Measurements from ENCODE around the gene MYL7. TPM values are rescaled to one million over a fixed set of nuclear protein-coding genes. Genes with fewer than 3 reads are reported as not detected.

The MYL7 gene
- total and polyA plus RNA-seq, 12 donors = 146 to 6,323 (median 1,764) TPM

- no peak for DNase-seq
- ATAC-seq = peak; percentile 4 to 43 (median 22)
- intact Hi-C loops (cut with DNase I) = loop anchor here in 2 of 10 donors (10.0 kb wide), 1 partner anchor 49 kb away; no protein-coding TSS in a partner anchor
- no peaks in the 10 kb centered on the region for H3K9me3 ChIP-seq
- 7 to 9% methylated on average over 53 of the region's 53 CpGs for WGBS, 2 donors
- no peaks in the 10 kb centered on the region for H3K36me3 ChIP-seq
- H3K4me1 ChIP-seq = peaks cover 0 to 26% (median 12%) of the 10 kb centered on the region in 9 donors
- peak overlapping the region; percentile 18 to 59 (median 54) for H3K4me3 ChIP-seq
- H3K27me3 ChIP-seq = peaks cover 0 to 26% (median 9%) of the 10 kb centered on the region in 7 donors
- no peak for TF ChIP-seq CTCF (IDR thresholded peaks at IDR 0.05)
- no peak overlapping the region for H3K27ac ChIP-seq
Observed at GRCh38 chr7:44145479-44145968, 4.4 kb upstream of the MYL7 start.

- no peak overlapping the region for H3K27ac ChIP-seq
- ATAC-seq (no peak), DNase-seq (no peak)
- TF ChIP-seq CTCF (IDR thresholded peaks at IDR 0.05) = no peak
- H3K9me3 ChIP-seq = no peaks in the 10 kb centered on the region
- H3K4me1 ChIP-seq = peaks cover 0 to 26% (median 12%) of the 10 kb centered on the region in 9 donors
- peak overlapping the region in 8 of 10 donors; percentile 50 to 59 (median 54) for H3K4me3 ChIP-seq
- peaks cover 0 to 26% (median 9%) of the 10 kb centered on the region in 7 donors for H3K27me3 ChIP-seq
- no peaks in the 10 kb centered on the region for H3K36me3 ChIP-seq
- intact Hi-C loops (cut with DNase I) = loop anchor here in 2 of 10 donors (10.0 kb wide), 1 partner anchor 50 kb away; no protein-coding TSS in a partner anchor
- WGBS, 2 donors = 70 to 76% methylated on average over 31 of the region's 31 CpGs
Observed at GRCh38 chr7:44144968-44145478, 3.9 kb upstream of the MYL7 start.

- 90 to 91% methylated on average over 6 of the region's 6 CpGs for WGBS, 2 donors
- no peak for ATAC-seq
- TF ChIP-seq CTCF (IDR thresholded peaks at IDR 0.05) = no peak
- no peaks in the 10 kb centered on the region for H3K36me3 ChIP-seq
- no peak for DNase-seq
- no peak overlapping the region for H3K27ac ChIP-seq
- H3K27me3 ChIP-seq = peaks cover 0 to 26% (median 9%) of the 10 kb centered on the region in 7 donors
- H3K4me1 ChIP-seq = peaks cover 0 to 26% (median 12%) of the 10 kb centered on the region in 9 donors
- H3K4me3 ChIP-seq = no peak overlapping the region
- no peaks in the 10 kb centered on the region for H3K9me3 ChIP-seq
- intact Hi-C loops (cut with DNase I) = loop anchor here in 2 of 10 donors (10.0 kb wide), 1 partner anchor 50 kb away; no protein-coding TSS in a partner anchor
Observed at GRCh38 chr7:44144426-44144967, 3.4 kb upstream of the MYL7 start.

- no peak for DNase-seq
Observed at GRCh38 chr7:44143646-44144250, 2.6 kb upstream of the MYL7 start.

More at GRCh38 chr7:44143646-44144250, 2.6 kb upstream of the MYL7 start:
- H3K4me1 ChIP-seq = peaks cover 0 to 26% (median 12%) of the 10 kb centered on the region in 9 donors
- no peak for TF ChIP-seq CTCF (IDR thresholded peaks at IDR 0.05)
- no peaks in the 10 kb centered on the region for H3K36me3 ChIP-seq
- intact Hi-C loops (cut with DNase I) = loop anchor here in 2 of 10 donors (10.0 kb wide), 1 partner anchor 51 kb away; no protein-coding TSS in a partner anchor
- no peak overlapping the region for H3K27ac ChIP-seq
- H3K9me3 ChIP-seq = no peaks in the 10 kb centered on the region
- peaks cover 0 to 26% (median 9%) of the 10 kb centered on the region in 7 donors for H3K27me3 ChIP-seq
- H3K4me3 ChIP-seq = no peak overlapping the region
- no peak for ATAC-seq
- WGBS, 2 donors = 64 to 74% methylated on average over 6 of the region's 6 CpGs

All from heart right ventricle (tissue), 16 donors.